MM.1S (cell line): Measurements from ENCODE around the gene PIK3CD.

Experiments
- CTCF ChIP-seq: fragments of 300-600 bp; sonication (generic); IDR thresholded peaks from 2 replicates; pipeline ENCODE4 v1.5.1; 2016; ENCODE audit warnings: antibody characterized with exemption, low read length, mixed read lengths
- EZH2phosphoT487 ChIP-seq: fragments of 300-600 bp; sonication (generic); IDR thresholded peaks from 2 replicates; pipeline ENCODE4 v1.6.1; 2018; ENCODE audit warnings: antibody characterized with exemption, low read length

- TF ChIP-seq CTCF (no peak), EZH2phosphoT487 (no peak)
These were observed 78.0 kb downstream of the PIK3CD start for GRCh38 chr1:9729523-9729922.
